ENCODE data around the gene NSUN4. TPM values are rescaled to one million over a fixed set of nuclear protein-coding genes. Genes with fewer than 3 reads are reported as not detected.
"Not testable (repeated sequence)": the region's sequence is repeated elsewhere in the genome, so short reads cannot be mapped to it uniquely, and the experiment has no call there.

Gene NSUN4
- total RNA-seq, 3 donors from 2014 or later = 17.1 to 26.8 (median 22.9) TPM

GRCh38 chr1:46345281-46345680, 4.7 kb downstream of the NSUN4 start:
- intact Hi-C loops (cut with DNase I; ENCODE audit: low total_unique reads) = no loop called here
- Histone ChIP-seq H3K36me3 (peaks cover 3% of the 10 kb centered on the region), H3K27me3 (no peaks in the 10 kb centered on the region), H3K9me3 (no peaks in the 10 kb centered on the region), H3K27ac (no peak overlapping the region), H3K4me1 (peaks cover 5 to 6% of the 10 kb centered on the region in 2 donors), H3K4me3 (no peak overlapping the region)
- TF ChIP-seq POLR2A (IDR thresholded peaks at IDR 0.05) (no peak), CTCF (IDR thresholded peaks at IDR 0.05) (no peak), POLR2AphosphoS5 (IDR thresholded peaks at IDR 0.05) (no peak)
- DNase-seq (ENCODE audit: low spot score in 2 of 2) = no peak

- H3K9me3 ChIP-seq = no peaks in the 10 kb centered on the region
- no peak for TF ChIP-seq POLR2A (IDR thresholded peaks at IDR 0.05)
- no peak for TF ChIP-seq POLR2AphosphoS5 (IDR thresholded peaks at IDR 0.05)
- H3K27me3 ChIP-seq = no peaks in the 10 kb centered on the region
- intact Hi-C loops (cut with DNase I; ENCODE audit: low total_unique reads) = no loop called here
- H3K36me3 ChIP-seq = peaks cover 5% of the 10 kb centered on the region
- no peak overlapping the region for H3K4me3 ChIP-seq
- H3K27ac ChIP-seq = no peak overlapping the region
- DNase-seq (ENCODE audit: low spot score in 2 of 2) = no peak
- H3K4me1 ChIP-seq = no peaks in the 10 kb centered on the region
Measured at GRCh38 chr1:46352363-46352762, 11.8 kb downstream of the NSUN4 start.

GRCh38 chr1:46355920-46356319, 15.3 kb downstream of the NSUN4 start:
- H3K27me3 ChIP-seq; H3K4me3 ChIP-seq; H3K9me3 ChIP-seq; DNase-seq (ENCODE audit: low spot score in 2 of 2); intact Hi-C loops (cut with DNase I; ENCODE audit: low total_unique reads); H3K36me3 ChIP-seq; H3K27ac ChIP-seq; H3K4me1 ChIP-seq: not testable (repeated sequence)

GRCh38 chr1:46362158-46362557, 21.6 kb downstream of the NSUN4 start:
- Histone ChIP-seq H3K9me3 (no peaks in the 10 kb centered on the region), H3K4me1 (no peaks in the 10 kb centered on the region), H3K36me3 (peaks cover 4% of the 10 kb centered on the region), H3K4me3 (no peak overlapping the region), H3K27ac (no peak overlapping the region), H3K27me3 (no peaks in the 10 kb centered on the region)
- no peak for DNase-seq (ENCODE audit: low spot score in 2 of 2)
- intact Hi-C loops (cut with DNase I; ENCODE audit: low total_unique reads) = no loop called here
- TF ChIP-seq CTCF (IDR thresholded peaks at IDR 0.05) (no peak), POLR2A (IDR thresholded peaks at IDR 0.05) (no peak), POLR2AphosphoS5 (IDR thresholded peaks at IDR 0.05) (no peak)

GRCh38 chr1:46363121-46363520, 22.5 kb downstream of the NSUN4 start:
- no peaks in the 10 kb centered on the region for H3K4me1 ChIP-seq
- intact Hi-C loops (cut with DNase I; ENCODE audit: low total_unique reads) = no loop called here
- H3K27me3 ChIP-seq = no peaks in the 10 kb centered on the region
- no peak overlapping the region for H3K4me3 ChIP-seq
- peaks cover 4% of the 10 kb centered on the region for H3K36me3 ChIP-seq
- no peak for DNase-seq (ENCODE audit: low spot score in 2 of 2)
- no peak overlapping the region for H3K27ac ChIP-seq
- no peak for TF ChIP-seq POLR2A (IDR thresholded peaks at IDR 0.05)
- no peak for TF ChIP-seq CTCF (IDR thresholded peaks at IDR 0.05)
- no peaks in the 10 kb centered on the region for H3K9me3 ChIP-seq

- Histone ChIP-seq H3K27me3 (no peaks in the 10 kb centered on the region), H3K4me3 (no peak overlapping the region), H3K4me1 (no peaks in the 10 kb centered on the region), H3K36me3 (no peaks in the 10 kb centered on the region), H3K27ac (no peak overlapping the region), H3K9me3 (no peaks in the 10 kb centered on the region)
- DNase-seq (ENCODE audit: low spot score in 2 of 2) = no peak
- intact Hi-C loops (cut with DNase I; ENCODE audit: low total_unique reads) = no loop called here
- TF ChIP-seq CTCF (IDR thresholded peaks at IDR 0.05) = no peak
- no peak for TF ChIP-seq POLR2A (IDR thresholded peaks at IDR 0.05)
- no peak for TF ChIP-seq POLR2AphosphoS5 (IDR thresholded peaks at IDR 0.05)
Measured at GRCh38 chr1:46364612-46365011, 24.0 kb downstream of the NSUN4 start.

GRCh38 chr1:46365796-46366195, 25.2 kb downstream of the NSUN4 start:
- H3K4me1 ChIP-seq; H3K36me3 ChIP-seq; H3K27me3 ChIP-seq; intact Hi-C loops (cut with DNase I; ENCODE audit: low total_unique reads); DNase-seq (ENCODE audit: low spot score in 2 of 2); H3K4me3 ChIP-seq; H3K9me3 ChIP-seq; H3K27ac ChIP-seq: not testable (repeated sequence)
